GM12891 (cell line): ENCODE data around the gene JAM3.

Experiments used
- PAX5 ChIP-seq: IDR thresholded peaks from 2 replicates; pipeline ENCODE4 v1.6.1; 2011; ENCODE audit warnings: low read length, moderate library complexity, mild to moderate bottlenecking; ENCODE audit not compliant: insufficient read depth, severe bottlenecking
- POLR2A ChIP-seq: IDR thresholded peaks from 2 replicates; pipeline ENCODE4 v1.6.1; 2011; ENCODE audit warnings: low read depth, low read length, control low read depth
- POLR2AphosphoS5 ChIP-seq: IDR thresholded peaks from 2 replicates; pipeline ENCODE4 v1.6.1; 2011; ENCODE audit warnings: low read depth, low read length, control low read depth
- SPI1 ChIP-seq: IDR thresholded peaks from 2 replicates; pipeline ENCODE4 v1.6.1; 2011; ENCODE audit warnings: low read depth, low read length, control low read depth
- TAF1 ChIP-seq: IDR thresholded peaks from 2 replicates; pipeline ENCODE4 v1.6.1; 2011; ENCODE audit warnings: low read depth, low read length, control low read depth

DNA sequence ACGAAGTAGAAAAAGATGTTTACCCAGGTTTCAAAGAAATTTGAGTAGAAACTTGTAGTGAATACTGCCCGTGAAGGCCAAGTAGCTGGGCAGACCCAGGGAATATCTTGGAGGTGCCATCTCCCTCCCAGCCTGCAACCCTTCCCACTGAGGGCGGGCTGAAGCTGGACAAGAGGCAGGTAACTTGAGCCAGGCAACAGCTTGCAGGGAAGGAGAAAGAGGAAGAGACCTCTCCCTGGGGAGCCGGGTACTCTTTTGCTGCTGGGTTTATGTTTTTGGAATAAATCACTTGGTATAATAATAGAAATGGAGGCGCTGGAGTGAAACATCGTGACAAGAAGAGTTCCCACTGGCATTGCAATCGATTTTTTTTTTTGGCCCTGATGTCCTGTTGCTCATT, 49.4 kb upstream of the JAM3 start:
- TF ChIP-seq POLR2AphosphoS5 (no peak), POLR2A (no peak), SPI1 (no peak), TAF1 (no peak), PAX5 (no peak)
